Spleen (tissue), 11 donors: ENCODE measurements around the gene CHAD. TPM values are rescaled to one million over a fixed set of nuclear protein-coding genes. Genes with fewer than 3 reads are reported as not detected.

Experiments
- DNase-seq: peaks from one replicate; pipeline ENCODE4 v3.0.0-alpha.2; 2020
- H3K27ac ChIP-seq, 8 donors: fragments of 200-600 bp; sonication (generic) in 7 of 8; 1 replicate in 4 of 8; 2 replicates in 4 of 8; pipeline versions ENCODE4 v1.5.0 to v1.8.0; 2016 to 2021; ENCODE audit warnings: inconsistent platforms in 4 of 8, mild to moderate bottlenecking in 4 of 8, moderate library complexity in 1 of 8
- H3K27me3 ChIP-seq, 7 donors: fragments of 200-600 bp; sonication (generic) in 6 of 7; replicated peaks in 1 of 7; 1 replicate in 4 of 7; 2 replicates in 3 of 7; pipeline versions ENCODE4 v1.5.0 to v1.8.0; 2016 to 2021; ENCODE audit warnings: inconsistent platforms in 3 of 7, mild to moderate bottlenecking in 1 of 7
- H3K36me3 ChIP-seq, 6 donors: fragments of 200-600 bp; sonication (generic) in 5 of 6; 1 replicate in 4 of 6; 2 replicates in 2 of 6; pipeline versions ENCODE4 v1.5.0 to v1.8.0; 2016 to 2021; ENCODE audit warnings: inconsistent platforms in 2 of 6
- H3K4me1 ChIP-seq, 6 donors: fragments of 200-600 bp; sonication (generic) in 5 of 6; 1 replicate in 3 of 6; 2 replicates in 3 of 6; pipeline versions ENCODE4 v1.5.0 to v1.8.0; 2016 to 2021; ENCODE audit warnings: inconsistent platforms in 3 of 6
- H3K4me3 ChIP-seq, 8 donors: fragments of 200-600 bp; sonication (generic) in 7 of 8; 1 replicate in 4 of 8; 2 replicates in 4 of 8; pipeline versions ENCODE4 v1.5.0 to v1.8.0; 2016 to 2021; ENCODE audit warnings: inconsistent platforms in 4 of 8, mild to moderate bottlenecking in 4 of 8, moderate library complexity in 2 of 8
- H3K9me3 ChIP-seq, 8 donors: fragments of 200-600 bp; sonication (generic) in 7 of 8; 1 replicate in 4 of 8; 2 replicates in 4 of 8; pipeline versions ENCODE4 v1.5.0 to v1.8.0; 2016 to 2021; ENCODE audit warnings: inconsistent platforms in 4 of 8
- CTCF ChIP-seq, 11 experiments: fragments of 200-600 bp in 7 of 11; fragments of 450-650 bp in 4 of 11; sonication (generic) in 4 of 11; IDR thresholded peaks in 8 of 11; conservative IDR thresholded peaks in 3 of 11; 1 replicate in 7 of 11; 2 replicates in 4 of 11; pipeline versions ENCODE4 v1.4.0 to v1.8.0; 2016 to 2021; ENCODE audit warnings: antibody characterized with exemption in 11 of 11, inconsistent platforms in 4 of 11, mild to moderate bottlenecking in 1 of 11
- POLR2A ChIP-seq, 3 donors: fragments of 450-650 bp; IDR thresholded peaks; one replicate each; pipeline ENCODE4 v1.5.1; 2017; ENCODE audit warnings: antibody characterized with exemption in 3 of 3, mild to moderate bottlenecking in 1 of 3
- POLR2AphosphoS5 ChIP-seq, 3 donors: sonication (generic); formaldehyde crosslinking; IDR thresholded peaks; one replicate each; pipeline ENCODE4 v1.5.1; 2017; ENCODE audit warnings: antibody characterized with exemption in 3 of 3
- WGBS, 5 donors: extraction: QIAGEN DNeasy Blood & Tissue Kit in 3 of 5; methylation state at CpG; one replicate each; pipeline versions ENCODE4 v1.1.5 to v1.1.7; 2013 to 2018; 5-methylcytosine and 5-hydroxymethylcytosine counted together
- intact Hi-C: fragments of 100-400 bp; cut with DNase I; formaldehyde crosslinking; loops from one replicate; pipeline ENCODE4 v1.15.0; 2023; ENCODE audit warnings: low total_unique reads
- polyA plus RNA-seq, 3 donors: library from polyadenylated mRNA; stranded (reverse); fragments of 200-250 nt; gene quantifications; one replicate each; pipeline ENCODE4 v1.2.1, GENCODE V29; 2013
- total RNA-seq, 7 donors: library from RNA; depleted of rRNA in 3 of 7; stranded (reverse); fragments of >200 nt in 3 of 7; fragmentation: NEBNext Ultra II Directional in 4 of 7; extraction: Animal tissue kit (Norgen Biotek cat#: 25700) in 4 of 7; gene quantifications; one replicate each; pipeline versions ENCODE4 v1.1.0 to v1.2.1, GENCODE V29; 2016 to 2021
- donor health status: healthy with polysubstance abuse.
- donor health status: DM: no; HTN: no; CAD: no; lungs with moderate emphysema.
- donor health status: DM: no; HTN: no; CAD: no.
- donor health status: Bipolar disorder and iron deficiency.
- donor health status: healthy.
- donor health status: DM: no; HTN: no; CAD: no.
- donor health status: DM: yes; HTN: yes; CAD: no.

CHAD gene
- total and polyA plus RNA-seq, 10 donors, result 0.39 TPM; not detected in 9

- H3K9me3 ChIP-seq, result no peaks in the 10 kb centered on the region
- peak; percentile 92 for DNase-seq
- peak overlapping the region; percentile 68 to 93 (median 78) for H3K4me3 ChIP-seq
- TF ChIP-seq CTCF (IDR thresholded peaks at IDR 0.05 in 8 of 11, conservative IDR thresholded peaks at IDR 0.05 in 3 of 11), result peak in 9 of 11 experiments; percentile 26 to 65 (median 48)
- no peak for TF ChIP-seq POLR2A (IDR thresholded peaks at IDR 0.05)
- TF ChIP-seq POLR2AphosphoS5 (IDR thresholded peaks at IDR 0.05), result peak in 2 of 3 donors; percentile 4 to 43
- WGBS, 5 donors, result 16 to 23% (median 17%) methylated on average over 12 to 19 of the region's 19 CpGs
- peaks cover 0 to 34% (median 22%) of the 10 kb centered on the region in 6 donors for H3K36me3 ChIP-seq
- H3K27ac ChIP-seq, result peak overlapping the region in 7 of 8 donors; percentile 80 to 93 (median 89)
- H3K27me3 ChIP-seq, result no peaks in the 10 kb centered on the region
- H3K4me1 ChIP-seq, result peaks cover 18 to 49% (median 42%) of the 10 kb centered on the region in 6 donors
- intact Hi-C loops, result loop anchor here (10.0 kb wide), 1 partner anchor 105 kb away; the partner anchor contains the start of genes EME1 and MRPL27
Observed at GRCh38 chr17:50479522-50480141, 11.0 kb upstream of the CHAD start.

- Histone ChIP-seq H3K36me3 (peaks cover 0 to 34% (median 12%) of the 10 kb centered on the region in 6 donors), H3K4me1 (peaks cover 18 to 49% (median 42%) of the 10 kb centered on the region in 6 donors), H3K9me3 (no peaks in the 10 kb centered on the region), H3K27me3 (no peaks in the 10 kb centered on the region), H3K27ac (peak within 1 kb of the TSS; percentile 80 to 93 (median 88)), H3K4me3 (peak within 1 kb of the TSS; percentile 68 to 93 (median 78))
- TF ChIP-seq POLR2AphosphoS5 (IDR thresholded peaks at IDR 0.05) (peak; percentile 94 to 97 (median 96)), CTCF (IDR thresholded peaks at IDR 0.05 in 8 of 11, conservative IDR thresholded peaks at IDR 0.05 in 3 of 11) (peak; percentile 64 to 97 (median 91)), POLR2A (IDR thresholded peaks at IDR 0.05) (peak; percentile 74 to 91 (median 83))
- DNase-seq, result peak; percentile 98
- intact Hi-C loops, result loop anchor here (10.0 kb wide), 1 partner anchor 104 kb away; the partner anchor contains the start of genes EME1 and MRPL27
- WGBS, 5 donors, result 2 to 6% (median 4%) methylated on average over 36 to 75 of the region's 75 CpGs
Observed at GRCh38 chr17:50478391-50479381, 10.0 kb upstream of the CHAD start, which contains the start of gene RSAD1. TSS of gene RSAD1 (plus strand) at chr17:50478860. CDS start at chr17:50478885, 25 bp downstream.

- WGBS, 5 donors, result 78 to 92% (median 88%) methylated on average over 7 of the region's 7 CpGs
- no peak for TF ChIP-seq POLR2AphosphoS5 (IDR thresholded peaks at IDR 0.05)
- TF ChIP-seq POLR2A (IDR thresholded peaks at IDR 0.05), result no peak
- TF ChIP-seq CTCF (IDR thresholded peaks at IDR 0.05 in 8 of 11, conservative IDR thresholded peaks at IDR 0.05 in 3 of 11), result no peak
- peaks cover 18 to 49% (median 42%) of the 10 kb centered on the region in 6 donors for H3K4me1 ChIP-seq
- H3K4me3 ChIP-seq, result peak overlapping the region in 2 of 8 donors; percentile 68 to 79
- intact Hi-C loops, result loop anchor here (10.0 kb wide), 1 partner anchor 103 kb away; the partner anchor contains the start of genes EME1 and MRPL27
- peaks cover 0 to 34% (median 6%) of the 10 kb centered on the region in 6 donors for H3K36me3 ChIP-seq
- H3K27me3 ChIP-seq, result no peaks in the 10 kb centered on the region
- H3K9me3 ChIP-seq, result no peaks in the 10 kb centered on the region
- peak overlapping the region; percentile 80 to 93 (median 88) for H3K27ac ChIP-seq
- DNase-seq, result no peak
Observed at GRCh38 chr17:50477976-50478375, 9.3 kb upstream of the CHAD start.
